OCI-LY1 (cell line): Measurements from ENCODE around the gene RBMS3.

Source experiments
- H2AFZ ChIP-seq: fragments of 200-600 bp; sonication (generic), shearing (Covaris generic); 2 replicates; pipeline ENCODE4 v1.6.0; 2014; ENCODE audit warnings: antibody characterized with exemption, mild to moderate bottlenecking, low read length
- H3F3A ChIP-seq: fragments of 200-600 bp; sonication (generic), shearing (Covaris generic); 2 replicates; pipeline ENCODE4 v1.6.0; 2014; ENCODE audit warnings: mild to moderate bottlenecking, antibody characterized with exemption, low read length, moderate library complexity; ENCODE audit not compliant: insufficient read depth
- H3K27ac ChIP-seq: fragments of 200-600 bp; sonication (generic); 2 replicates; pipeline ENCODE4 v1.5.1; 2014; ENCODE audit warnings: low read length, mixed run types, mild to moderate bottlenecking, low read depth; ENCODE audit not compliant: poor library complexity, severe bottlenecking
- H3K27me3 ChIP-seq: fragments of 200-600 bp; sonication (generic); 2 replicates; pipeline ENCODE4 v1.6.0; 2014; ENCODE audit warnings: antibody characterized with exemption, mild to moderate bottlenecking, low read length, moderate library complexity; ENCODE audit not compliant: insufficient read depth
- H3K36me3 ChIP-seq: fragments of 200-600 bp; sonication (generic); 2 replicates; pipeline ENCODE4 v1.6.1; 2014; ENCODE audit warnings: mild to moderate bottlenecking, antibody characterized with exemption, low read length, moderate library complexity, mixed read lengths; ENCODE audit not compliant: insufficient read depth
- H3K4me1 ChIP-seq: fragments of 200-600 bp; sonication (generic); 2 replicates; pipeline ENCODE4 v1.5.1; 2014; ENCODE audit warnings: mild to moderate bottlenecking, low read length, moderate library complexity; ENCODE audit not compliant: insufficient read depth, severe bottlenecking
- H3K4me2 ChIP-seq: fragments of 200-600 bp; sonication (generic), shearing (Covaris generic); 2 replicates; pipeline ENCODE4 v1.6.1; 2014; ENCODE audit warnings: low read length
- H3K4me3 ChIP-seq: fragments of 200-600 bp; sonication (generic); 2 replicates; pipeline ENCODE4 v1.5.1; 2014; ENCODE audit warnings: low read length, low read depth, mild to moderate bottlenecking, mixed read lengths; ENCODE audit not compliant: poor library complexity, severe bottlenecking
- H3K79me2 ChIP-seq: fragments of 200-600 bp; shearing (Covaris generic); 2 replicates; pipeline ENCODE4 v1.6.1; 2016; ENCODE audit warnings: mixed run types, low read length, mixed read lengths; ENCODE audit not compliant: insufficient read depth
- H3K9ac ChIP-seq: fragments of 200-600 bp; sonication (generic), shearing (Covaris generic); 2 replicates; pipeline ENCODE4 v1.6.1; 2014; ENCODE audit warnings: mild to moderate bottlenecking, low read length, mixed read lengths
- H3K9me2 ChIP-seq: fragments of 200-600 bp; sonication (generic), shearing (Covaris generic); 2 replicates; pipeline ENCODE4 v1.6.1; 2014; ENCODE audit warnings: low read depth, mild to moderate bottlenecking, low read length, mixed read lengths
- H3K9me3 ChIP-seq: fragments of 200-600 bp; shearing (Covaris generic); 2 replicates; pipeline ENCODE4 v1.6.1; 2014; ENCODE audit warnings: low read length, mixed read lengths
- H4K20me1 ChIP-seq: fragments of 200-600 bp; sonication (generic), shearing (Covaris generic); 2 replicates; pipeline ENCODE4 v1.6.0; 2016; ENCODE audit warnings: mild to moderate bottlenecking, low read length; ENCODE audit not compliant: insufficient read depth
- EZH2 ChIP-seq: fragments of 200-600 bp; sonication (generic), shearing (Covaris generic); IDR thresholded peaks from 2 replicates; pipeline ENCODE4 v1.8.0; 2017; ENCODE audit warnings: borderline replicate concordance, mixed run types, mild to moderate bottlenecking, antibody characterized with exemption, low read length, moderate library complexity, mixed read lengths
- TF ChIP-seq, protein P1 (sequence below): fragments of 200-600 bp; sonication (generic), shearing (Covaris generic); IDR thresholded peaks from 2 replicates; pipeline ENCODE4 v1.5.1; 2017; ENCODE audit warnings: mild to moderate bottlenecking, antibody characterized with exemption, low read length, moderate library complexity, mixed read lengths

Gene RBMS3

DNA sequence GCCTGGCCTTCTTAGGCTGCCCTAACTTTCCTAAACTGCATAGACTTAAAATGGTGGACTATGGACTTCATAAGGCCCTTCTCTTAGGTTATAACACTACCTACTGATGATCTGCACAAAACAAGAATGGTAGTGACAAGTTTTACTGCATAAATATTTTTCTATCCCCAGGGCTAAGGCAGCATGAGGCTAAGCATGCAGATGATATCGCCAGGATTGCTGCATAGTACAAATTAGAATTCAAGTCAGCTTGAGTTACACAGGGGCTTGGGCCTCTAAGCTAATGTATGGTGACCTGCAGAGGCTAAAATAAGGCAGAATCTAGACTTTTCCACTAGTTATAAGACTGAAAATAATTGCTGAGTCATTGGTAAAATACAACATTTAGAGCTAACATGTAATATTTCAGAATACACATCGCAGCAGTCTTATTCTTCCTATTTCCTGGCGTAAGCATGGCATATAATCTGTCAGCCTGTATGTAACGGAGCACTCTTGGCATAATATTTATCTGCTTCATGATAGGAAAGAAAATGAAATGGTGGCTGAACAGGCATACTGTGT, 15.3 kb upstream of the RBMS3 start:
- Histone ChIP-seq H3K4me2 (peak overlapping the region; percentile 16; the same call in 1 of the 2 replicates), H3K27me3 (no peaks in the 10 kb centered on the region)
- TF ChIP-seq EZH2, result no peak
- TF ChIP-seq, protein P1, sequence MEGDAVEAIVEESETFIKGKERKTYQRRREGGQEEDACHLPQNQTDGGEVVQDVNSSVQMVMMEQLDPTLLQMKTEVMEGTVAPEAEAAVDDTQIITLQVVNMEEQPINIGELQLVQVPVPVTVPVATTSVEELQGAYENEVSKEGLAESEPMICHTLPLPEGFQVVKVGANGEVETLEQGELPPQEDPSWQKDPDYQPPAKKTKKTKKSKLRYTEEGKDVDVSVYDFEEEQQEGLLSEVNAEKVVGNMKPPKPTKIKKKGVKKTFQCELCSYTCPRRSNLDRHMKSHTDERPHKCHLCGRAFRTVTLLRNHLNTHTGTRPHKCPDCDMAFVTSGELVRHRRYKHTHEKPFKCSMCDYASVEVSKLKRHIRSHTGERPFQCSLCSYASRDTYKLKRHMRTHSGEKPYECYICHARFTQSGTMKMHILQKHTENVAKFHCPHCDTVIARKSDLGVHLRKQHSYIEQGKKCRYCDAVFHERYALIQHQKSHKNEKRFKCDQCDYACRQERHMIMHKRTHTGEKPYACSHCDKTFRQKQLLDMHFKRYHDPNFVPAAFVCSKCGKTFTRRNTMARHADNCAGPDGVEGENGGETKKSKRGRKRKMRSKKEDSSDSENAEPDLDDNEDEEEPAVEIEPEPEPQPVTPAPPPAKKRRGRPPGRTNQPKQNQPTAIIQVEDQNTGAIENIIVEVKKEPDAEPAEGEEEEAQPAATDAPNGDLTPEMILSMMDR, result no peak

DNA sequence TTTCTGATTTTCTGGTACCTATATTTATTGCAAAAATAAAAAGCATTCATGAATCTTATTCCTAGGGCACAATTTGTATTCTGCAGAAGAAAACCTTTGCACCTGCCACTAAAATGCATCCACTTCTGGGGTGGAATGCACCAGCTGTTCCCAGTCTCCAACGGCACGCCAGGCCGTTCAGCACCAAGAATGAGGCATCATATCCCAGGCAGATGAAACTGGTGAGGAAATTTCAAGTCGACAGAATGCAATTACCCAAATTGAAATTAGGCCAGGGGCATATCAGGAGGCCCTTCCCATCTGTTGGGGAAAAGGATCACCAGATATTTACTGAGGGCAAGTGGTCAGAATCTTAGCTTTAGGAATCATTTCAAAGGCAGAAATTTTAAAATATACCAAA, 13.6 kb upstream of the RBMS3 start:
- Histone ChIP-seq H3K9ac (no peak overlapping the region), H3K36me3 (no peaks in the 10 kb centered on the region), H3K4me1 (peaks cover 14% of the 10 kb centered on the region), H3K27ac (no peak overlapping the region), H3K4me3 (no peak overlapping the region), H3K27me3 (no peaks in the 10 kb centered on the region), H3K79me2 (no peaks in the 10 kb centered on the region), H3F3A (no peaks in the 10 kb centered on the region), H3K9me2 (no peaks in the 10 kb centered on the region), H4K20me1 (no peaks in the 10 kb centered on the region), H2AFZ (no peak overlapping the region), H3K4me2 (no peak overlapping the region), H3K9me3 (no peaks in the 10 kb centered on the region)
- TF ChIP-seq EZH2, result no peak
- TF ChIP-seq, protein P1, result no peak

More for the DNA sequence above, 15.3 kb upstream of the RBMS3 start:
- Histone ChIP-seq H3K36me3 (no peaks in the 10 kb centered on the region), H3K27ac (no peak overlapping the region), H3K4me1 (peaks cover 11% of the 10 kb centered on the region), H3K4me3 (no peak overlapping the region), H2AFZ (peak overlapping the region; percentile 73; the same call in 1 of the 2 replicates), H3K9me3 (no peaks in the 10 kb centered on the region), H3F3A (no peaks in the 10 kb centered on the region), H4K20me1 (no peaks in the 10 kb centered on the region), H3K79me2 (no peaks in the 10 kb centered on the region), H3K9ac (no peak overlapping the region), H3K9me2 (no peaks in the 10 kb centered on the region)

DNA sequence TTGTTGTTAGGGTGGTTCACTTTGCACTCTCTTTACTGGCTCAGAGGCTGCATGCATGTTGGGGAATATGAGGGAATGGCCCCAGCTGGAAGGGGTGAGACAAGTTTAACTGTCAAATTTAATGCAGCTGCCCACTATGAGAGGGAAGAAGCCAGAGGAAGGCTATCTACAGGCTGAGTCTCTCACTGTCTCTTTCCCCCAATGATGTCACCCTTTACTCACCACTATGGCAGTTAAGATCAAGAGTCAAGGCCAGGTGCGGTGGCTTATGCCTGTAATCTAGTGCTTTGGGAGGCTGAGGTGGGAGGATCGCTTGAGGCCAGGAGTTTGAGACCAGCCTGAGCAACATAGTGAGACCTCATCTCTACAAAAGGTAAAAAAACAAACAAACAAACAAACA, 12.2 kb upstream of the RBMS3 start:
- TF ChIP-seq EZH2, result no peak
- TF ChIP-seq, protein P1, result no peak
- H3K27me3 ChIP-seq, result no peaks in the 10 kb centered on the region
- no peaks in the 10 kb centered on the region for H3K9me2 ChIP-seq
- H3K4me1 ChIP-seq, result peaks cover 14% of the 10 kb centered on the region
- no peaks in the 10 kb centered on the region for H3K79me2 ChIP-seq
- no peak overlapping the region for H3K4me3 ChIP-seq
- no peaks in the 10 kb centered on the region for H3K36me3 ChIP-seq
- no peak overlapping the region for H3K27ac ChIP-seq
- H3K9ac ChIP-seq, result no peak overlapping the region
- H3K4me2 ChIP-seq, result no peak overlapping the region
- no peaks in the 10 kb centered on the region for H3K9me3 ChIP-seq
- H2AFZ ChIP-seq, result no peak overlapping the region
- no peaks in the 10 kb centered on the region for H4K20me1 ChIP-seq
- H3F3A ChIP-seq, result no peaks in the 10 kb centered on the region
